B cell (primary cell): ENCODE results near the gene EML6. TPM values are rescaled to one million over a fixed set of nuclear protein-coding genes. Genes with fewer than 3 reads are reported as not detected.

Experiments
- ATAC-seq: fragments of 200-7000 bp; cut with Tn5 transposase; one replicate; pipeline ENCODE4 v1.10.0; 2021; ENCODE audit warnings: low read depth, mild to moderate bottlenecking, moderate number of reproducible peaks, moderate library complexity
- CTCF ChIA-PET: fragments of 350-600 bp; sonication (Branson Sonifier 250); formaldehyde crosslinking; loops from one replicate; lab custom pipeline; 2021; ENCODE audit warnings: antibody characterized with exemption, inconsistent platforms; lab: Charles Lee
- POLR2A ChIA-PET: fragments of 350-600 bp; sonication (Branson Sonifier 250); formaldehyde crosslinking; loops from one replicate; lab custom pipeline; 2021; ENCODE audit warnings: antibody characterized with exemption; lab: Charles Lee
- DNase-seq: peaks from one replicate; pipeline ENCODE4 v3.0.0; 2013
- H2AFZ ChIP-seq: 2 replicates; pipeline ENCODE4 v1.6.1; 2012; ENCODE audit warnings: mild to moderate bottlenecking, low read depth, low read length; ENCODE audit not compliant: insufficient read depth, poor library complexity, severe bottlenecking
- H3K27ac ChIP-seq, 2 donors: 1 replicate in 1 of 2; 2 replicates in 1 of 2; pipeline ENCODE4 v1.5.1; 2012 to 2013; ENCODE audit warnings: low read length in 2 of 2, mild to moderate bottlenecking in 2 of 2, moderate library complexity in 1 of 2
- H3K27me3 ChIP-seq, 4 experiments: fragments of 200-600 bp in 1 of 4; sonication (generic) in 1 of 4; replicated peaks in 1 of 4; 1 replicate in 2 of 4; 2 replicates in 2 of 4; pipeline versions ENCODE4 v1.6.1 to v1.7.0; 2013 to 2016; ENCODE audit warnings: low read length in 3 of 4, mild to moderate bottlenecking in 2 of 4, mixed read lengths in 1 of 4, moderate library complexity in 1 of 4; ENCODE audit not compliant: insufficient read depth in 4 of 4, control insufficient read depth in 3 of 4; ENCODE audit errors: control extremely low read depth in 1 of 4
- H3K36me3 ChIP-seq, 2 experiments: replicated peaks in 1 of 2; 1 replicate in 1 of 2; 2 replicates in 1 of 2; pipeline versions ENCODE4 v1.6.1 to v1.7.1; 2013; ENCODE audit warnings: low read length in 1 of 2; ENCODE audit not compliant: insufficient read depth in 2 of 2, control insufficient read depth in 1 of 2; ENCODE audit errors: control extremely low read depth in 1 of 2, extremely low read depth in 1 of 2
- H3K4me1 ChIP-seq, 2 donors: fragments of 200-600 bp in 1 of 2; sonication (generic) in 1 of 2; 1 replicate in 1 of 2; 2 replicates in 1 of 2; pipeline versions ENCODE4 v1.5.1 to v1.6.1; 2013 to 2017; ENCODE audit warnings: low read length in 2 of 2; ENCODE audit not compliant: control insufficient read depth in 2 of 2, insufficient read depth in 2 of 2
- H3K4me2 ChIP-seq: replicated peaks from 2 replicates; pipeline ENCODE3; 2012; ENCODE audit warnings: mild to moderate bottlenecking, low read depth, low read length; ENCODE audit not compliant: poor library complexity, severe bottlenecking
- H3K4me3 ChIP-seq, 5 experiments: fragments of 200-600 bp in 1 of 5; sonication (generic) in 1 of 5; 1 replicate in 3 of 5; 2 replicates in 2 of 5; pipeline versions ENCODE4 v1.5.1 to v1.7.0; 2011 to 2016; ENCODE audit warnings: low read length in 4 of 5, mild to moderate bottlenecking in 4 of 5, low read depth in 2 of 5, control low read depth in 1 of 5, moderate library complexity in 1 of 5; ENCODE audit not compliant: insufficient read depth in 1 of 5; ENCODE audit errors: control extremely low read depth in 1 of 5, extremely low read depth in 1 of 5
- H3K79me2 ChIP-seq: fragments of 200-600 bp; sonication (generic); one replicate; pipeline ENCODE4 v1.6.0; 2016; ENCODE audit warnings: low read length; ENCODE audit not compliant: control insufficient read depth, insufficient read depth
- H3K9ac ChIP-seq: fragments of 200-600 bp; sonication (generic); 2 replicates; pipeline ENCODE4 v1.6.1; 2017; ENCODE audit warnings: mild to moderate bottlenecking, low read length, moderate library complexity
- H3K9me3 ChIP-seq, 3 donors: one replicate each; pipeline versions ENCODE4 v1.6.1 to v1.7.1; 2013; ENCODE audit warnings: low read length in 2 of 3; ENCODE audit not compliant: control insufficient read depth in 2 of 3, insufficient read depth in 1 of 3; ENCODE audit errors: control extremely low read depth in 1 of 3
- H4K20me1 ChIP-seq: 2 replicates; pipeline ENCODE4 v1.6.0; 2012; ENCODE audit warnings: mild to moderate bottlenecking, low read length; ENCODE audit not compliant: insufficient read depth, control insufficient read depth, poor library complexity, severe bottlenecking
- H3K27ac Mint-ChIP-seq: one replicate; pipeline ENCODE4 v1.8.0; 2021; ENCODE audit warnings: mixed read lengths
- H3K27me3 Mint-ChIP-seq: one replicate; pipeline ENCODE4 v1.8.0; 2021; ENCODE audit warnings: mixed read lengths
- H3K4me1 Mint-ChIP-seq: one replicate; pipeline ENCODE4 v1.8.0; 2021; ENCODE audit warnings: mixed read lengths
- H3K4me3 Mint-ChIP-seq: one replicate; pipeline ENCODE4 v1.8.0; 2021; ENCODE audit warnings: mixed read lengths
- H3K9me3 Mint-ChIP-seq: one replicate; pipeline ENCODE4 v1.8.0; 2022; ENCODE audit warnings: mixed read lengths; ENCODE audit not compliant: insufficient read depth
- EZH2 ChIP-seq: IDR thresholded peaks from 2 replicates; pipeline ENCODE4 v1.6.1; 2012; ENCODE audit warnings: borderline replicate concordance, low read depth, mild to moderate bottlenecking, moderate library complexity, low read length; ENCODE audit not compliant: insufficient read depth, poor library complexity, severe bottlenecking
- WGBS: methylation state at CpG from one replicate; pipeline ENCODE4 v1.1.5; 2013; ENCODE audit warnings: missing lambda C conversion rate; ENCODE audit not compliant: insufficient coverage; 5-methylcytosine and 5-hydroxymethylcytosine counted together
- intact Hi-C: fragments of 100-400 bp; cut with micrococcal nuclease; formaldehyde crosslinking; loops from one replicate; pipeline ENCODE4 v1.10.0; 2022
- polyA plus RNA-seq: library from polyadenylated mRNA; depleted of rRNA; stranded (reverse); fragments of >200 nt; gene quantifications from 2 replicates; pipeline ENCODE4 v1.2.3, GENCODE V29; 2012
- total RNA-seq, 2 donors: library from RNA; stranded (reverse); fragments of 120-200 nt in 1 of 2; gene quantifications; 1 replicate in 1 of 2; 2 replicates in 1 of 2; pipeline versions ENCODE4 v1.2.3 to v1.2.4, GENCODE V29; 2013 to 2022
- TF ChIP-seq, protein P1 (sequence below): fragments of 200-600 bp; IDR thresholded peaks from one replicate; pipeline ENCODE4 v1.8.0; 2022; ENCODE audit warnings: antibody characterized with exemption, mild to moderate bottlenecking

Gene EML6
- total and polyA plus RNA-seq, 2 donors (not counting 1 experiment from before 2014, with no cell fraction given), result 42.5 to 53.7 TPM

DNA sequence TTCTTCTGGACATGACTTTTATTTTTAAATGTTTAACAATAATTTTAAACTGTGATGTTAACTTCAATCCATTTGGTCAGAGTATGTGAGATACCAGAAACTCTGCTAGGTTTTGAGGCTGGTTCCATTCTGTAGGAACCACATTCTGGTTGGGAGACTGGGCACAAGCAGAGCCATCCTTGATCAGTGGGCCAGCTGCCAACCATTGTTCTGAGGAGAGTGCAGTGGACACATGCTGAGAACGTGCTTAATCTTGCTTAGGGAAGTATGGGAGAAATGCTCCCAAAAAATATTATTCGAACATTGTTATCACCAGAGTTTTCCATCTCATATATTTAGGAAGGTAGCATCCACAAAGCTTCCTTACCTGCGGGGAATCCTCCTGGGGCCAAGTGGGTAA lies 171.0 kb downstream of the EML6 start:
- H3K9ac ChIP-seq, result no peak overlapping the region
- H3K4me3 ChIP-seq, result no peak overlapping the region
- ATAC-seq (no peak), DNase-seq (no peak)
- Mint-ChIP-seq H3K9me3 (no peaks in the 10 kb centered on the region), H3K27me3 (no peaks in the 10 kb centered on the region), H3K4me3 (no peak overlapping the region), H3K27ac (no peak overlapping the region), H3K4me1 (no peaks in the 10 kb centered on the region)
- intact Hi-C loops, result no loop called here
- ChIA-PET CTCF (interaction anchor here (1.5 kb wide), 1 partner anchor 56 kb away, joined by 3 read pairs; no protein-coding TSS in a partner anchor), POLR2A (no interaction called here)
- H3K4me1 ChIP-seq, result no peaks in the 10 kb centered on the region
- TF ChIP-seq EZH2, result no peak
- TF ChIP-seq, protein P1, sequence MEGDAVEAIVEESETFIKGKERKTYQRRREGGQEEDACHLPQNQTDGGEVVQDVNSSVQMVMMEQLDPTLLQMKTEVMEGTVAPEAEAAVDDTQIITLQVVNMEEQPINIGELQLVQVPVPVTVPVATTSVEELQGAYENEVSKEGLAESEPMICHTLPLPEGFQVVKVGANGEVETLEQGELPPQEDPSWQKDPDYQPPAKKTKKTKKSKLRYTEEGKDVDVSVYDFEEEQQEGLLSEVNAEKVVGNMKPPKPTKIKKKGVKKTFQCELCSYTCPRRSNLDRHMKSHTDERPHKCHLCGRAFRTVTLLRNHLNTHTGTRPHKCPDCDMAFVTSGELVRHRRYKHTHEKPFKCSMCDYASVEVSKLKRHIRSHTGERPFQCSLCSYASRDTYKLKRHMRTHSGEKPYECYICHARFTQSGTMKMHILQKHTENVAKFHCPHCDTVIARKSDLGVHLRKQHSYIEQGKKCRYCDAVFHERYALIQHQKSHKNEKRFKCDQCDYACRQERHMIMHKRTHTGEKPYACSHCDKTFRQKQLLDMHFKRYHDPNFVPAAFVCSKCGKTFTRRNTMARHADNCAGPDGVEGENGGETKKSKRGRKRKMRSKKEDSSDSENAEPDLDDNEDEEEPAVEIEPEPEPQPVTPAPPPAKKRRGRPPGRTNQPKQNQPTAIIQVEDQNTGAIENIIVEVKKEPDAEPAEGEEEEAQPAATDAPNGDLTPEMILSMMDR, result no peak
- H2AFZ ChIP-seq, result no peak overlapping the region
- WGBS, result no CpG with 5 or more reads among the region's 3 CpGs
- H3K9me3 ChIP-seq, result peaks cover 0 to 4% (median 0%) of the 10 kb centered on the region in 3 donors
- no peak overlapping the region for H3K27ac ChIP-seq
- H3K36me3 ChIP-seq, result peaks cover 3 to 13% of the 10 kb centered on the region in 2 experiments
- no peaks in the 10 kb centered on the region for H4K20me1 ChIP-seq
- no peaks in the 10 kb centered on the region for H3K79me2 ChIP-seq
- no peak overlapping the region for H3K4me2 ChIP-seq
- no peaks in the 10 kb centered on the region for H3K27me3 ChIP-seq

DNA sequence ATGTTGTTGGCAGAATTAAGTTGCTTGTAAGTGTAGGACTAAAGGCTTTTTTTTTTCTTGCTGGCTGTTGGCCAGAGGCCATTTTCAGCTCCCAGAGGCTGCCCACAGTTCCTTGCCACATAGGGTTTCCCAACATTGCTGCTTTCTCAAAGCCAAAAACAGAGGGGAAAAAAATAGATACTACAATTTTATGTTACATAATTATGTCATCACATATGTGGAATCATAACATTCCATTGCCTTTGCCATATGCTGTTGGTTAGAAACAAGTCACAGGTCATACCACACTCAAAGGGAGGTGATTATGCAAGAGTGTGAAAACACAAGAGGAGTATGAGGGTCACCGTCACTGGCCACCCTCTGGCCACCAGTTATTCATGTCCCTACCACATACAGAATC lies 172.3 kb downstream of the EML6 start:
- Mint-ChIP-seq H3K4me3 (no peak overlapping the region), H3K9me3 (no peaks in the 10 kb centered on the region), H3K4me1 (no peaks in the 10 kb centered on the region), H3K27me3 (no peaks in the 10 kb centered on the region), H3K27ac (no peak overlapping the region)
- no peaks in the 10 kb centered on the region for H3K79me2 ChIP-seq
- no CpG with 5 or more reads among the region's 1 CpG for WGBS
- ChIA-PET CTCF (interaction anchor here (0.6 kb wide), 1 partner anchor 278 kb away, joined by 3 read pairs; no protein-coding TSS in a partner anchor), POLR2A (no interaction called here)
- no peaks in the 10 kb centered on the region for H4K20me1 ChIP-seq
- H3K9me3 ChIP-seq, result peaks cover 0 to 4% (median 0%) of the 10 kb centered on the region in 3 donors
- intact Hi-C loops, result loop anchor here (5.0 kb wide), 1 partner anchor 537 kb away; no protein-coding TSS in a partner anchor
- peaks cover 3 to 13% of the 10 kb centered on the region in 2 experiments for H3K36me3 ChIP-seq
- H3K27ac ChIP-seq, result no peak overlapping the region
- no peaks in the 10 kb centered on the region for H3K4me1 ChIP-seq
- H2AFZ ChIP-seq, result no peak overlapping the region
- no peak overlapping the region for H3K4me2 ChIP-seq
- ATAC-seq (no peak), DNase-seq (no peak)
- H3K27me3 ChIP-seq, result no peaks in the 10 kb centered on the region
- H3K4me3 ChIP-seq, result no peak overlapping the region
- TF ChIP-seq, protein P1, result no peak
- no peak for TF ChIP-seq EZH2
- H3K9ac ChIP-seq, result no peak overlapping the region
